Measurements from ENCODE around the gene FAM3D.

Gene FAM3D

GRCh38 chr3:58652624-58653023, 13.9 kb downstream of the FAM3D start:
- no peak for DNase-seq

- DNase-seq = no peak
Measured at GRCh38 chr3:58651276-58651675, 15.3 kb downstream of the FAM3D start.

GRCh38 chr3:58647381-58648141, 19.0 kb downstream of the FAM3D start:
- DNase-seq = no peak

GRCh38 chr3:58646503-58646902, 20.1 kb downstream of the FAM3D start:
- no peak for DNase-seq

- no peak for DNase-seq
Measured at GRCh38 chr3:58645726-58646125, 20.8 kb downstream of the FAM3D start.

- no peak for DNase-seq
Measured at GRCh38 chr3:58642846-58643245, 23.7 kb downstream of the FAM3D start.

- DNase-seq = peak; percentile 79
Measured at GRCh38 chr3:58640700-58641372, 25.7 kb downstream of the FAM3D start.

- DNase-seq = no peak
Measured at GRCh38 chr3:58639842-58640241, 26.7 kb downstream of the FAM3D start.

GRCh38 chr3:58639001-58639400, 27.6 kb downstream of the FAM3D start:
- no peak for DNase-seq

GRCh38 chr3:58638591-58638990, 28.0 kb downstream of the FAM3D start:
- no peak for DNase-seq

GRCh38 chr3:58637509-58637908, 29.1 kb downstream of the FAM3D start:
- no peak for DNase-seq

- DNase-seq = no peak
Measured at GRCh38 chr3:58635371-58636285, 30.9 kb downstream of the FAM3D start.

GRCh38 chr3:58633157-58633865, 33.3 kb downstream of the FAM3D start:
- no peak for DNase-seq

- no peak for DNase-seq
Measured at GRCh38 chr3:58631742-58632141, 34.8 kb downstream of the FAM3D start.

- DNase-seq = no peak
Measured at GRCh38 chr3:58630710-58631092, 35.9 kb downstream of the FAM3D start.

- DNase-seq = peak; percentile 74
Measured at GRCh38 chr3:58630076-58630709, 36.4 kb downstream of the FAM3D start.

- no peak for DNase-seq
Measured at GRCh38 chr3:58629629-58630028, 36.9 kb downstream of the FAM3D start.

GRCh38 chr3:58628823-58629562, 37.6 kb downstream of the FAM3D start:
- no peak for DNase-seq

- no peak for DNase-seq
Measured at GRCh38 chr3:58627941-58628340, 38.6 kb downstream of the FAM3D start.

GRCh38 chr3:58627570-58627885, 39.0 kb downstream of the FAM3D start:
- no peak for DNase-seq

- DNase-seq = no peak
Measured at GRCh38 chr3:58626841-58627569, 39.6 kb downstream of the FAM3D start.

Data from activated CD4-positive, alpha-beta T cell treated with anti-CD3 and anti-CD28 coated beads for 48 hours (primary cell).